GM21528 (cell line): ENCODE measurements around the gene VSIG10L2.
"Not testable (repeated sequence)": the region's sequence is repeated elsewhere in the genome, so short reads cannot be mapped to it uniquely, and the experiment has no call there.

Experiments used
- ATAC-seq: cut with Tn5 transposase; IDR thresholded peaks from one replicate; pipeline ENCODE4 v1.9.1; 2021; ENCODE audit warnings: mild to moderate bottlenecking, moderate library complexity; ENCODE audit not compliant: unreplicated experiment, low FRiP score

Gene VSIG10L2

GRCh38 chr11:125957618-125958332, 11.9 kb downstream of the VSIG10L2 start:
- no peak for ATAC-seq

GRCh38 chr11:125958872-125959400, 13.1 kb downstream of the VSIG10L2 start:
- no peak for ATAC-seq

- no peak for ATAC-seq
Measured at GRCh38 chr11:125959511-125959910, 13.7 kb downstream of the VSIG10L2 start.

- no peak for ATAC-seq
Measured at GRCh38 chr11:125959931-125960330, 14.1 kb downstream of the VSIG10L2 start.

- no peak for ATAC-seq
Measured at GRCh38 chr11:125960771-125961170, 14.9 kb downstream of the VSIG10L2 start.

GRCh38 chr11:125967515-125967914, 21.7 kb downstream of the VSIG10L2 start:
- ATAC-seq: no peak

- ATAC-seq: no peak
Measured at GRCh38 chr11:125968354-125968753, 22.5 kb downstream of the VSIG10L2 start.

- no peak for ATAC-seq
Measured at GRCh38 chr11:125971618-125972017, 25.8 kb downstream of the VSIG10L2 start.

GRCh38 chr11:125974284-125974683, 28.4 kb downstream of the VSIG10L2 start:
- ATAC-seq: no peak

GRCh38 chr11:125975634-125976033, 29.8 kb downstream of the VSIG10L2 start:
- ATAC-seq: no peak

GRCh38 chr11:125976156-125976555, 30.3 kb downstream of the VSIG10L2 start:
- no peak for ATAC-seq

GRCh38 chr11:125977333-125977732, 31.5 kb downstream of the VSIG10L2 start:
- no peak for ATAC-seq

- ATAC-seq: no peak
Measured at GRCh38 chr11:125978181-125978716, 32.4 kb downstream of the VSIG10L2 start.

- ATAC-seq: no peak
Measured at GRCh38 chr11:125978778-125979407, 33.0 kb downstream of the VSIG10L2 start.

GRCh38 chr11:125979511-125979910, 33.7 kb downstream of the VSIG10L2 start:
- no peak for ATAC-seq

GRCh38 chr11:125980436-125980835, 34.6 kb downstream of the VSIG10L2 start:
- no peak for ATAC-seq

GRCh38 chr11:125982348-125982730, 36.5 kb downstream of the VSIG10L2 start:
- ATAC-seq: no peak

- not testable (repeated sequence) for ATAC-seq
Measured at GRCh38 chr11:125985956-125986355, 40.1 kb downstream of the VSIG10L2 start.

- ATAC-seq: no peak
Measured at GRCh38 chr11:125987066-125987641, 41.3 kb downstream of the VSIG10L2 start.

- ATAC-seq: no peak
Measured at GRCh38 chr11:125990244-125990643, 44.4 kb downstream of the VSIG10L2 start.

- ATAC-seq: no peak
Measured at GRCh38 chr11:125992893-125993292, 47.0 kb downstream of the VSIG10L2 start.
